HG03066 (cell line): ENCODE measurements around the gene CNTNAP2.

Experiments
- ATAC-seq: cut with Tn5 transposase; IDR thresholded peaks from one replicate; pipeline ENCODE4 v1.9.1; 2021; ENCODE audit warnings: low read depth; ENCODE audit not compliant: unreplicated experiment

The CNTNAP2 gene

DNA sequence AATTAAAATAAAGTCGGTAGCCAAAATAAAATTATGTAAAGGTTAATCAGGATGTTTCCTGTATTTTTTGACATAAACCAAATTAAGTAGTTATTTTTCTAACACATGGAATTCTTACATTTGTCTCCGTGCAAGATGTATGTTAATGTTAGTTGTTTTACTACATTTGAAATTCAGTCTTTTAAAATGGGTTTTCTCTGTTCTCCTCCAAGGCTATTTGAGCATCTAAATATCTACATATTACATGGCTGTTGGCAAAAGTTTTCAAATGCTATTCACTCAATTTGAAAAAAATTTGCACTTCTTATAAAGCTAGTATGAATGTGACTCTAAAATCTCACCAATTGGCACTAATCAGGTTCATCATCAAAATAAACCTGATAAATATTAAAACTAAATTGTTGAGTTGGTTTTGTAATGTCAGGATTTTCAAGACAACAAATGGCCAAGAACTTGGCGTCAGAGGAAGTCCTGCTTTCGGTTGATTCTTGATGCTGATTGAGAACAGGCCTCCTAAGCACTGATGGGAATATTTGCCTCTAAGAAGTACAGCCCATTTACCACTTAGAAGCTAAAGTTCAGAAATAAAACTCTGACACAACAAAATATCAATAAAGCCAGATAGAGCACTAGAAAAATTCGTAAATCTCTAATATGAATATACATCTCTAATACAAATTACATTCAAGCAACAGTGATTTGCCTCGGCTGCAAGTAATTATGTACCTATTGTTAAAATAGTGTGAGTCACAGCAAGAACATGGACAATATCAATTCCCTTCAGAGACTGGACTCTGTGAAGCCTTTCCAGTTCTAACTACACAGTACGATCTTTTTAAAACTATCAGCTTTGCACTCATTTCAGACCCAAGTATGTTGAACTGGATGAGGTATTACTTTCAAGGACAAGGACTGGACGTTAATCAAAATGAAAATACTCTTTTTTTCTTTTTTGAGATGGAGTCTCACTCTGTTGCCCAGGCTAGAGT lies 1740.8 kb downstream of the CNTNAP2 start:
- no peak for ATAC-seq

DNA sequence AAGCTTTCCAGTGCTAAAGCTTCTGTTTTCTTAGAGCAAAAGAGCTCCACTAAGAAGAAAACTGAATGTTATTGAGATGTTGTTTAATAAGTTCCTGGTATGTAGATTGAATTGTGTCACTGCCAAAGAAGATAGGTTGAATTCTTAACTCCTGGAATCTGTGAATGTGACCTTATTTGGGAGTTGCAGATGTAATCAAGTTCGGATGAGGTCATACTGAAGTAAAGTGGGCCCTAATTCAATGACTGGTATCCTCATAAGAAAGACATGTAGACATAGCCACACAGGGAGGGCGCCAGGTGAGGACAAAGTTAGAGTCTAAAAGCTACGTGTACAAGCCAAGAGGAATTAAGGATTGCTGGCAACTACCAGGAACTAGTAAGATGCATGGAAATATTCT lies 1741.8 kb downstream of the CNTNAP2 start:
- no peak for ATAC-seq

- ATAC-seq: no peak
These were observed 1742.4 kb downstream of the CNTNAP2 start for GRCh38 chr7:147859033-147859432.

GRCh38 chr7:147859486-147859885 lies 1742.9 kb downstream of the CNTNAP2 start:
- ATAC-seq: no peak

GRCh38 chr7:147861058-147861716 lies 1744.6 kb downstream of the CNTNAP2 start:
- no peak for ATAC-seq

DNA sequence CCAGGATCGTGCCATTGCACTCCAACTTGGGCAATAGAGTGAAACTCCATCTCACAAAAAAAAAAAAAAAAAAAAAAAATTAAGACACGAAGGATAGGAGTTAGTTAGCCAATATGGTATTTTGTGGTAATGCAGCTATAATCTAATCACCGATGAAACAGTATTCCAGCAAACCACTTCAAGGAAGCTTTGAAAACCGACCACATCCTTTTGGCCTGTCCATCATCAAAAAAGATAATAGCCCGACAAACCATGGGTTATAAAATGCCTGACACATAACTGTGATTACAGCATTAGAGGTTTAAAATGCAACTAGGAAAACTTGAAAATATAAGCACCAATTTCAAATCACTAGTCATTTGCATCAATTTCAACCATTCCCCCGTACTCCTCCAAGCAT lies 1745.3 kb downstream of the CNTNAP2 start:
- ATAC-seq: no peak

DNA sequence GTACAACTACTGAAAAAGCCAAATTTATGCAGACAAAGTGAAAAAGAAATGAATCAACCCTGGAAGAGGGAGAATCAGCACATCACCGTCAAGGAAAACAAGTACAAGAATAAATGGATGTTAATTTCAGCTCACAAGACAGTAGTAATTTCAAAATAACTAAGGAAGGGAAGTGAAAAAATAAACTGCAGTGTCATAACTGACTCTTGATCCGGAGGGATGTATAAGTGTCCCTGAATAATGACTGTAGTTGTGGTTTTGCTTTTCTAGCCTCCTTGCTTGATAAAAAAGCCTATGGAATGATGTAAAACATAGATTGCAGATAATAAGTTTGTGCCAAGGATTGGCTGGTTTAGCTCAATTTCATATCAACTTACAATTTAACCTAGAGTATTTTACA lies 1752.9 kb downstream of the CNTNAP2 start:
- no peak for ATAC-seq

GRCh38 chr7:147878912-147879661 lies 1762.5 kb downstream of the CNTNAP2 start:
- ATAC-seq: no peak

- no peak for ATAC-seq
These were observed 1769.3 kb downstream of the CNTNAP2 start for GRCh38 chr7:147885869-147886268.

DNA sequence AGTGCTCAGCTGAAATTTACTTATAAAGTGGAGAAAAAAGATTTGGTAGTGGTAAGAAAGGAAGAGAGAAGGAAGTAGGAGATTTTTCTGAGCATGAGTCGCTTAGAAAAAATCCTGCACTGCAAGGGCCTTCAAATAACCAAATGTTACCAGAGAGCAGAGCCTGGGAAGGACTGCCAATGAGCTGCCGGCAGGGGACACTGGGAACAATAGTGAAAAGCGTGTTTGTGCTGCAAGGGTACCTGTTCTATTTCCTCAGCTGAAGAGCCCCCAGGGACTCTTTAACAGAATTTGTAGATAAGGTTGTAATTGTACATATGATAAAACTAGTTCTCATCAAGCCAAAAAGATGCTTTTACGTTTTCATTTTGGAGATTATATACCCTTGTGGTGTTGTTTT lies 1777.7 kb downstream of the CNTNAP2 start:
- no peak for ATAC-seq

DNA sequence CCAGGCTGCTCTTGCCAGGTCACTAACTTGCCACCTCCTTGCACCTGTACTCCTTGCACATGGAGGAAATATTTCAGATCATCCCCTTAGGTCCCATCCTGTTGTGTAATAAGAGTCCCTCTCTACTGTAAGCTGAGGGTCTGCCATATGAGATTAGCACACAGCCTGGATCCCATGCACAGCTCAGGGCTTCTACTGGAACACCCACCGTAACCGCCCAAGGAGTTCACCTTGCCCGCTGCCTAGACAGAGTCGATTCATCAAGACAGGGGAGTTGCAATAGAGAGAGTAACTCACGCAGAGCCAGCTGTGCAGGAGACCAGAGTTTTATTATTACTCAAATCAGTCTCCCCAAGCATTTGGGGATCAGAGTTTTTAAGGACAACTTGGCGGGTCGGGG lies 1779.5 kb downstream of the CNTNAP2 start:
- ATAC-seq: no peak

DNA sequence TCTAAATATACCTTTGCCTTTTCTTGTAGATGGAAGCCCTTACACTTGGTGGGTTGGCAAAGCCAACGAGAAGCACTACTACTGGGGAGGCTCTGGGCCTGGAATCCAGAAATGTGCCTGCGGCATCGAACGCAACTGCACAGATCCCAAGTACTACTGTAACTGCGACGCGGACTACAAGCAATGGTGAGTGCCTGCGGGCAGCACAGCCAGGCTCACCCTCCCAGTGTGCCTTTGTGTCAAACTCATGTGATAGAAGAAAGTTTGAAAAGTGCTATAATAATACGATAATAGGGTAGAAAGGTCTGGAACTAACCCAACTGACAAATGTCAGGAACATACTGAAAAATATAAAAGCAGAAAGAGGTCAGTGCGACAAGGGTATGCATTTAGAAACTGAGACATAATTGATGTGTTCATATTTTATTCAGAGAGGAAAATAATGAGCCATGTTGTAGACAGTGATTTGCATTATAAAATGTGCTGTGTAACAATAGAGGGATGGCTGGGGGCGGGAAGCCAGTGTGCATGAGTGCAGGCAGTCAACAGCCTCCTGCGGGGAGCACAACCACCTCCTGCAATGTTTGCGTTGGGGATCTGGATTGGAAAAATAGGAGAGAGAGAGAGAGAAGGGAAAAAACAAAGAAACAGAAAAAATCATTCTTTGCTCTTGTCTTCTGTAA lies 1787.1 kb downstream of the CNTNAP2 start:
- ATAC-seq: no peak

- no peak for ATAC-seq
These were observed 1787.6 kb downstream of the CNTNAP2 start for GRCh38 chr7:147904219-147904576.

DNA sequence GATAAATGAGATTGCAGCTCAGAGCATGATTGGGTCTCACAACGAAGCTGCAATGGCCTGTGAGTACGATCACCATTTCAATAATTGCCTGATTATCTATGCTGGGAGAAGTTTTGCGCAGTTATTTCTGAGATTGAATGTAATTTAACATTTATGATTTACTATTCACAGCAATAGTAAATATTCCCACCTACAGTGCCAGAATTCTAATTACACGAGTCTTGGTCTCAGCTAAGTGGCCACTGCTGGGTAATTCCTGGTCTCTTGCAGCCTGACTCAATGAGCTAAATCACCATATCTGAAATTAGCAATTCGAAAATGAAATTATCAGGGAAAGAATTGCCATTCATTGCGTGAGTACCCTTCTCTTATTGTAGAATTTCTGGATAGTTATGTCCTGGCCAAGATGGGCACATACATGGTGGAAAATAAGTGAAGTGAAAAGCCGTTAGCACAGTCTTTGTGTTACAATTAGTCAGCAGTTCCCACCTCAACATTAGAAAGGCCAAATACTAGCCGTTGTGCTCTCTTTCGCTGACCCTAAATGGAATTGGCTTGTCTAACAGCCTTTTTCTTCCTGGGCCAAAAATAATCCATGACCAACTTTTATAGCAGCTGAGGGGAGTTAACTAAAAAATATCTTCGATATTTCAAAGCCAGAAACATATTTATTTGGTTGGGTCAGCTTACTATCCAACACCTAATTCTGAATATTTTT lies 1793.0 kb downstream of the CNTNAP2 start:
- no peak for ATAC-seq

DNA sequence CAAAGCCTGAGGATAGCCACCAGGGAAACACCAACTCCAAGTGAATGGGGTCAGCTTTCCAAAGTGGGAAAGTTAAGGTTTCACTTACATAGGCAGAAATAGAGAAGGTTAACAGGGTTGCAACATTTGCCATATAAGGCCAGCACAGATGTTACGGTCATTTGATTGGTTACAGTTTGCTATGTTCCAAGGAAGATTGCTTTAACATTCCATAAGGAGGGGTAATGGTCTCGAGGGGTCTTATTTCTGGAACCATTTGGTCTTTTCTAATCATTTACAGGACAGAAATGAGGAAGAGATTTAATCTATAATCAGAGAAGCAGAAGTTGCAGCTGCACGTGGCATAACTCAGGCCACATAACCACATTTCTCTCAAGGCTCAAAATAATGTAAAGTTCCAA lies 1794.6 kb downstream of the CNTNAP2 start:
- no peak for ATAC-seq

DNA sequence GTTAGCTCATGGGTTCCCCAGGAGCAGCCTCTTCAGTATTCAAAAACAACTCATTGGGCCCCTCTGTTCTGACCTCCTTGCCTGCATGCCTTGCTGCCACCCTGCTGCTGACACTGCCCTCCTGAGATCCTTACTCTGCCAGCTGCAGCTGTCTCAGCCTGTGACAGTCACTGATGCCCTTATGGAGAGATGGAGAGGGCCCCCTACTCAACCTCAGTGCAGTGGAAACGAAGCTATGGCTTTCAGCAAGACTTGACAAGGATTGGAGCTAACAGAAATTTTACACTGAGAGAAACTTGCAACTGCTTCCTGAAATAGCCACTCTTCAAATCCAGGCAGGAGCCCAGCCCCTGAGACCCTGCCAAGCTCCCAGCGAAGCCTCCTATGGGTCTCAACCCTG lies 1795.7 kb downstream of the CNTNAP2 start:
- ATAC-seq: no peak

- no peak for ATAC-seq
These were observed 1796.5 kb downstream of the CNTNAP2 start for GRCh38 chr7:147912946-147913638.

GRCh38 chr7:147915781-147916180 lies 1799.2 kb downstream of the CNTNAP2 start:
- ATAC-seq: no peak

DNA sequence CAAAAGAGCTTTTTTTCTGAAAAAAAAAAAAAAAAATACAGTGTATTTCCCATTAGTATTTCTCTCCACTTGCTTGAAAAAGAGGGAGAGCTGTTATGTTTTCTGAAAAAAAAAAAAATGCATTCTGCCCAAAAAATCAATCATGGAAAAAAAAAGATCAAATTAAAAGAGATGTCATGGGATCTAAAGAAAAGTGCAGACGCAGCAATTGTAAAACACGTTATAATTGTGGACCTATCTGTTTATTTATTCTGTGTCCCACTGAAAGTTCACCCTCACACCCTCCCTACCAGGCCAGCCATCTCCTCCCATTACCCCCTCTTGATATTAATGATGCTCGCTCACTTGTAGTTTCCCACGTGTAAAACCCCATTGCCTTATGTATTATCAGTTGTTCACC lies 1800.0 kb downstream of the CNTNAP2 start:
- ATAC-seq: no peak
